ENCODE measurements around the gene C1orf167.

The C1orf167 gene

DNA sequence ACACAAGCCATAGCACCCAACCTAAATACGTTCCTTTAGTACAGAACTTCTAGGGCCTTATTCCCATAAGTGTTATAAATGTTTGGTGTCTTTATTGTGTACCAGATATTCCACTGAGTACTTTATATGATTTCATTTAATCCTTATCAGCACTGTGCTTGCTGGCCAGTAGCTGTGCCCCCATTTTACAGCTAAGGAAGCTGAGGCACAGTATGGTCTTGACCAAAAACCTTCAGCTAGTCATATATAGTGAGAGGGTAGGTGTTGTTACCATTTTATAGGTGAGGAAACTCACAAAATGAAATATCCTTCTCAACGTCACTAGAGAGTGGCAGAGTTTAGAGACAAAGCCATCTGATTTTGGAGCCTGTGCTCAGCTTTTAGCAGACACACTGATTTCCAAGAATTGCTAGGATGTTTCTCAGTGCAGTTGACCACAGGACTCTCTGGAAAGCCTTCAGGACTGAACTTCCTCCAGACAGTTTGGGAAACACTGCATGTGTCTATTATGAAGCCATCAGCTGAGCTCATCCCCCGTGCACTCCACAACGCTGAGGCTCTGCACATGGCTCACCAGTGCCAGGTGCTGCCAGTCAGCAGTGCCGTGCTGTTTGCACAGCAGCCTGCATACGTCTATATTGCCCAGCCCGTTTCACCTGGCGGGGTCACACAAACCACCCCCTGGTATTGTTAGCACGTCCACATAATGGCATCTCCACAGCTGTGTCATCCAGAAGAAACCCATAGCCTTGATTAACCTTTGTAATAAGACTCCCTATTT is 70.1 kb downstream of the C1orf167 start:
- TF ChIP-seq, protein P1, sequence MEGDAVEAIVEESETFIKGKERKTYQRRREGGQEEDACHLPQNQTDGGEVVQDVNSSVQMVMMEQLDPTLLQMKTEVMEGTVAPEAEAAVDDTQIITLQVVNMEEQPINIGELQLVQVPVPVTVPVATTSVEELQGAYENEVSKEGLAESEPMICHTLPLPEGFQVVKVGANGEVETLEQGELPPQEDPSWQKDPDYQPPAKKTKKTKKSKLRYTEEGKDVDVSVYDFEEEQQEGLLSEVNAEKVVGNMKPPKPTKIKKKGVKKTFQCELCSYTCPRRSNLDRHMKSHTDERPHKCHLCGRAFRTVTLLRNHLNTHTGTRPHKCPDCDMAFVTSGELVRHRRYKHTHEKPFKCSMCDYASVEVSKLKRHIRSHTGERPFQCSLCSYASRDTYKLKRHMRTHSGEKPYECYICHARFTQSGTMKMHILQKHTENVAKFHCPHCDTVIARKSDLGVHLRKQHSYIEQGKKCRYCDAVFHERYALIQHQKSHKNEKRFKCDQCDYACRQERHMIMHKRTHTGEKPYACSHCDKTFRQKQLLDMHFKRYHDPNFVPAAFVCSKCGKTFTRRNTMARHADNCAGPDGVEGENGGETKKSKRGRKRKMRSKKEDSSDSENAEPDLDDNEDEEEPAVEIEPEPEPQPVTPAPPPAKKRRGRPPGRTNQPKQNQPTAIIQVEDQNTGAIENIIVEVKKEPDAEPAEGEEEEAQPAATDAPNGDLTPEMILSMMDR (IDR thresholded peaks at IDR 0.05; ENCODE audit: poor library complexity, severe bottlenecking): no peak
- no peak for ATAC-seq (ENCODE audit: low read depth)
- H3K9me3 ChIP-seq (ENCODE audit: severe bottlenecking): no peaks in the 10 kb centered on the region

DNA sequence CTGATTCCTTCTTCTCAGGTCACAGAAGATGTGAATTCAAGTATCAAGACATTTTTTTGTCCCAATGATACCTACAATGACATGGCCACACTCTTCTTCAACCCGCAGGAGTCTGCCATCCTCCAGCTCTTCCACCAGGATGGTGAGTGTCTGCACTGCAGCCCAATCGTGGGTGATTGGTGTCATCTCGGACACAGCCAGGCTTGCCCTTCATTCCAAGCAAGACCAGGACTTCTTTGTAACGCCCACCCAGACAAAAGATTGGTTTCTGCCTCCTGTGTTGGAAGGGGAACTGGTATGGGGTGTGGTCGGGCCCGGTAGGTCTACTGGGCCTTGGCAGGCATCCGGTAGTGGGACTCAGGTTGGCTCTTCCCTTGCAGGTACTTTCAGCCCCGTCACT is 71.5 kb downstream of the C1orf167 start:
- Histone ChIP-seq H3K9me3 (ENCODE audit: severe bottlenecking) (no peaks in the 10 kb centered on the region), H3K27ac (ENCODE audit: poor library complexity, severe bottlenecking) (no peak overlapping the region), H3K4me1 (ENCODE audit: insufficient read depth, poor library complexity, severe bottlenecking) (no peaks in the 10 kb centered on the region), H3K27me3 (ENCODE audit: insufficient read depth, poor library complexity, severe bottlenecking) (no peaks in the 10 kb centered on the region), H3K4me3 (ENCODE audit: severe bottlenecking) (no peak overlapping the region), H3K36me3 (ENCODE audit: low read depth) (peaks cover 74% of the 10 kb centered on the region)
- DNase-seq (ENCODE audit: low spot score) (no peak), ATAC-seq (ENCODE audit: low read depth) (no peak)
- TF ChIP-seq, protein P1 (IDR thresholded peaks at IDR 0.05; ENCODE audit: poor library complexity, severe bottlenecking): no peak

More for the DNA sequence above, 70.1 kb downstream of the C1orf167 start:
- H3K4me1 ChIP-seq (ENCODE audit: insufficient read depth, poor library complexity, severe bottlenecking): no peaks in the 10 kb centered on the region
- no peak for DNase-seq (ENCODE audit: low spot score)
- H3K27ac ChIP-seq (ENCODE audit: poor library complexity, severe bottlenecking): no peak overlapping the region
- no peaks in the 10 kb centered on the region for H3K27me3 ChIP-seq (ENCODE audit: insufficient read depth, poor library complexity, severe bottlenecking)
- peaks cover 78% of the 10 kb centered on the region for H3K36me3 ChIP-seq (ENCODE audit: low read depth)
- H3K4me3 ChIP-seq (ENCODE audit: severe bottlenecking): no peak overlapping the region

DNA sequence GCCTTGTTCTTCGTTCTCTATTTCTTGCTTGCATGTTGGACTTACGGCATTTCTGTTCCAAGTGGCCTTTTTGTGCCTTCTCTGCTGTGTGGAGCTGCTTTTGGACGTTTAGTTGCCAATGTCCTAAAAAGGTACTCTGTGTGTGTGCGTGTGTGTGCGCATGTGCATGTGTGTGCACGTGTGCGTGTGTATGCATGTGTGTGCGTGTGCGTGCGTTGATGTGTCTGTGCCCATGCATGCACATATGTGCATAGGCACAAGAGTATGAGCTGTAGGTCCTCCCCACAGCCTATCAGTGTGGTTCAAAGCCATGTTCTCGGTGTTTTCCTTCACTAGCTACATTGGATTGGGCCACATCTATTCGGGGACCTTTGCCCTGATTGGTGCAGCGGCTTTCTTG is 71.9 kb downstream of the C1orf167 start:
- DNase-seq (ENCODE audit: low spot score): no peak
- TF ChIP-seq, protein P1 (IDR thresholded peaks at IDR 0.05; ENCODE audit: poor library complexity, severe bottlenecking): no peak

DNA sequence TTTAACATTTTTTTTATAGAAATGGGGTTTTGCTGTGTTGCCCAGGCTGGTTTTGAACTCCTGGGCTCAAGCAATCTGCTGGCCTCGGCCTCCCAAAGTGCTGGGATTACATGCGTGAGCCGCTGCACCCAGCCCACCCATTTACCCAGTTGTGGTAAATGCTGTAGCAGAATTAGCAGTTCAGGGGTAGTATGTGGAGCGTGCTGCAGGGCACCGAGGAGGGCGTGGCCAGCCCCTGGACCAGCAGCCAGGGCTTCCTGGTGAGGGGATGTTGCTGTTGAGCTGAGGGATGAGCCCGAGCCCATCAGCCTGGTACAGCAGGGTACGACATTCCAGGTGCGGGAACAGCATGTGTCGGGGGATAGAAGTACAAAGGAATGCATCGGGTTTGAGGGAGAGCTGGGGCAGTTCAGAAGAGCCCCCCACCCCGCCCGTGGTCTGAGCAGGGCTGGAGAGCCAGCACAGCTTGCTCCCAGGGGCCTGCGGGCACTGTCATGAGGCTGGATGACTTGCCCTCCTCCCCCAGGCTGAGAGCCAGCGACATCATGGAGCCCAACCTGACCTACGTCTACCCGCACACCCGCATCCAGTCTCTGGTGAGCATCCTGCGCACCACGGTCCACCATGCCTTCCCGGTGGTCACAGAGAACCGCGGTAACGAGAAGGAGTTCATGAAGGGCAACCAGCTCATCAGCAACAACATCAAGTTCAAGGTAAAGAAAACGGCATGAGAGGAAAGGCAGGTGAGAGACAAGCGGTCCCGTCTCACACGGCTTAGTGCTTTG is 73.6 kb downstream of the C1orf167 start:
- H3K27me3 ChIP-seq (ENCODE audit: insufficient read depth, poor library complexity, severe bottlenecking): no peaks in the 10 kb centered on the region
- H3K9me3 ChIP-seq (ENCODE audit: severe bottlenecking): no peaks in the 10 kb centered on the region
- TF ChIP-seq, protein P1 (IDR thresholded peaks at IDR 0.05; ENCODE audit: poor library complexity, severe bottlenecking): no peak
- no peaks in the 10 kb centered on the region for H3K4me1 ChIP-seq (ENCODE audit: insufficient read depth, poor library complexity, severe bottlenecking)
- peaks cover 79% of the 10 kb centered on the region for H3K36me3 ChIP-seq (ENCODE audit: low read depth)
- DNase-seq (ENCODE audit: low spot score) (no peak), ATAC-seq (ENCODE audit: low read depth) (no peak)
- no peak overlapping the region for H3K27ac ChIP-seq (ENCODE audit: poor library complexity, severe bottlenecking)
- H3K4me3 ChIP-seq (ENCODE audit: severe bottlenecking): no peak overlapping the region

More for the DNA sequence above, 71.9 kb downstream of the C1orf167 start:
- H3K36me3 ChIP-seq (ENCODE audit: low read depth): peaks cover 74% of the 10 kb centered on the region
- no peaks in the 10 kb centered on the region for H3K27me3 ChIP-seq (ENCODE audit: insufficient read depth, poor library complexity, severe bottlenecking)
- no peak overlapping the region for H3K27ac ChIP-seq (ENCODE audit: poor library complexity, severe bottlenecking)
- H3K4me3 ChIP-seq (ENCODE audit: severe bottlenecking): no peak overlapping the region
- H3K4me1 ChIP-seq (ENCODE audit: insufficient read depth, poor library complexity, severe bottlenecking): no peaks in the 10 kb centered on the region
- H3K9me3 ChIP-seq (ENCODE audit: severe bottlenecking): no peaks in the 10 kb centered on the region
- no peak for ATAC-seq (ENCODE audit: low read depth)
